Lower lobe of right lung (tissue), 2 donors: ENCODE data around the gene SNAP91. TPM values are rescaled to one million over a fixed set of nuclear protein-coding genes. Genes with fewer than 3 reads are reported as not detected.
A peak's percentile ranks its signal among the peaks of the same experiment; 100 is the strongest.

Experiments
- ATAC-seq, 2 donors: fragments of 200-7000 bp; cut with Tn5 transposase; one replicate each; pipeline ENCODE4 v1.9.1; 2020 to 2022; ENCODE audit warnings: mild to moderate bottlenecking in 2 of 2, moderate library complexity in 2 of 2
- DNase-seq: peaks from one replicate; pipeline ENCODE4 v3.0.0-alpha.2; 2020
- H3K27ac ChIP-seq: fragments of 200-600 bp; one replicate; pipeline ENCODE4 v1.8.0; 2022
- H3K27me3 ChIP-seq: fragments of 200-600 bp; one replicate; pipeline ENCODE4 v1.8.0; 2022; ENCODE audit warnings: low read depth
- H3K36me3 ChIP-seq: fragments of 200-600 bp; one replicate; pipeline ENCODE4 v1.8.0; 2022; ENCODE audit warnings: mild to moderate bottlenecking
- H3K4me1 ChIP-seq: fragments of 200-600 bp; one replicate; pipeline ENCODE4 v1.8.0; 2022
- H3K4me3 ChIP-seq: fragments of 200-600 bp; one replicate; pipeline ENCODE4 v1.8.0; 2022; ENCODE audit warnings: mild to moderate bottlenecking
- H3K9me3 ChIP-seq: fragments of 200-600 bp; one replicate; pipeline ENCODE4 v1.8.0; 2022
- intact Hi-C: fragments of 100-400 bp; cut with DNase I; formaldehyde crosslinking; loops from one replicate; pipeline ENCODE4 v1.11.0; 2022
- total RNA-seq: library from RNA; stranded (reverse); fragmentation: NEBNext Ultra II Directional; extraction: Animal tissue kit (Norgen Biotek cat#: 25700); gene quantifications from one replicate; pipeline ENCODE4 v1.2.1, GENCODE V29; 2021
- TF ChIP-seq, protein P1 (sequence below): fragments of 200-600 bp; IDR thresholded peaks from one replicate; pipeline ENCODE4 v1.8.0; 2022; ENCODE audit warnings: antibody characterized with exemption, mild to moderate bottlenecking
- donor health status: DM: no; HTN: yes; CAD: no; lungs with severe emphysema.

Gene SNAP91
- total RNA-seq, 1 donor from 2014 or later = not detected

DNA sequence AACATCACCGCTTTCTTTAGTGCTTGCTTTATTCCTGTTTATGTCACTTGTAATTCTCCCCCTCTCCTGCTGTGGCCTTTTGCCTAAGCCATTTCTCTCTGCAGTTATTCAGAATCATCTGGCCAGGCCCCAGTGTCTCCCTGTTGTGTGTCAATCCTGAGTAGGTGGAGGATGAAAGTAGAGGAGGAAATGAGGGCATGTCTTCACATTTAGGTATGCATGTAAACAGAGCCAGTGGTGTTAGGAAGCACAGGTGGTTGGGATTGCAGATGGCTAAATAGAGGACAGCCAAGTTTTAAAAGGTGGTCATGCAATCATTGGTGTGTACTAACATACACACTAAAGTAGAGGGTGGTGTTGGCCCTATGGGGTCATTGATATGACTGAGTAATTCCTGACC, 191.4 kb downstream of the SNAP91 start:
- H3K27me3 ChIP-seq = no peaks in the 10 kb centered on the region
- no peaks in the 10 kb centered on the region for H3K9me3 ChIP-seq
- H3K36me3 ChIP-seq = no peaks in the 10 kb centered on the region
- peaks cover 5% of the 10 kb centered on the region for H3K4me1 ChIP-seq
- H3K27ac ChIP-seq = no peak overlapping the region
- DNase-seq = no peak
- no peak for ATAC-seq
- intact Hi-C loops = no loop called here
- no peak overlapping the region for H3K4me3 ChIP-seq
- TF ChIP-seq, protein P1, sequence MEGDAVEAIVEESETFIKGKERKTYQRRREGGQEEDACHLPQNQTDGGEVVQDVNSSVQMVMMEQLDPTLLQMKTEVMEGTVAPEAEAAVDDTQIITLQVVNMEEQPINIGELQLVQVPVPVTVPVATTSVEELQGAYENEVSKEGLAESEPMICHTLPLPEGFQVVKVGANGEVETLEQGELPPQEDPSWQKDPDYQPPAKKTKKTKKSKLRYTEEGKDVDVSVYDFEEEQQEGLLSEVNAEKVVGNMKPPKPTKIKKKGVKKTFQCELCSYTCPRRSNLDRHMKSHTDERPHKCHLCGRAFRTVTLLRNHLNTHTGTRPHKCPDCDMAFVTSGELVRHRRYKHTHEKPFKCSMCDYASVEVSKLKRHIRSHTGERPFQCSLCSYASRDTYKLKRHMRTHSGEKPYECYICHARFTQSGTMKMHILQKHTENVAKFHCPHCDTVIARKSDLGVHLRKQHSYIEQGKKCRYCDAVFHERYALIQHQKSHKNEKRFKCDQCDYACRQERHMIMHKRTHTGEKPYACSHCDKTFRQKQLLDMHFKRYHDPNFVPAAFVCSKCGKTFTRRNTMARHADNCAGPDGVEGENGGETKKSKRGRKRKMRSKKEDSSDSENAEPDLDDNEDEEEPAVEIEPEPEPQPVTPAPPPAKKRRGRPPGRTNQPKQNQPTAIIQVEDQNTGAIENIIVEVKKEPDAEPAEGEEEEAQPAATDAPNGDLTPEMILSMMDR = no peak

DNA sequence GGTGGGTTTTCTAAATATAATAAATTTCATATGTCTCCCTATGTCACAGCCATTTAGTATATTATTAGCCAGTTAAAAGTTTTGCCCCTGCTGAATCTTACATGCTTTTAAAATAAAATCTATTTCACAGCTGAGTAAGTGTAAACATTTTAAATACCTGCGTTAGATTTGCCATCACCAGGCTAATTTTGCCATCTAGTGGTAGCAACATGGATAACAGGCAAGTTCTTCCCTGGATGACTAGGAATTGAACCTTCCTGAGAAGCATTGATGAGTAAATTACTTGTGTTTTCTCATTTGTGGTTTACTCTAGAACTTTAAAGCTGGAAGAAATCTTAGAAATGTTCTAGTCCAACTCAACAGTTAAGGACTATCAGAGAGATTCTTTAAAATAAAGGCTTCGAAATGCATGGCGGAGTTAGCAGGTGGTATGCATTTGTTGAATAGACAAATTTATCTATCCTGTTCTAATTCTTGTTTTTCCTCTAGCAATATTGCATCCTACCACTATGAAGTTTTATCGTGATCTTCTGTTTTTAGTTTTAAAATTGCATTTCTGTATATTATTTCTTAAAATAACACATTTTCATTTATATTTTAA, 193.9 kb downstream of the SNAP91 start:
- no peak for DNase-seq
- Histone ChIP-seq H3K9me3 (no peaks in the 10 kb centered on the region), H3K4me1 (peaks cover 6% of the 10 kb centered on the region), H3K36me3 (no peaks in the 10 kb centered on the region), H3K4me3 (no peak overlapping the region), H3K27ac (no peak overlapping the region), H3K27me3 (no peaks in the 10 kb centered on the region)
- intact Hi-C loops = loop anchor here (5.0 kb wide), 1 partner anchor 98 kb away; no protein-coding TSS in a partner anchor
- ATAC-seq = peak in 1 of 2 donors; percentile 39
- TF ChIP-seq, protein P1 = peak; percentile 78

- Histone ChIP-seq H3K27ac (no peak overlapping the region), H3K36me3 (no peaks in the 10 kb centered on the region), H3K27me3 (no peaks in the 10 kb centered on the region), H3K4me3 (no peak overlapping the region), H3K4me1 (peaks cover 6% of the 10 kb centered on the region), H3K9me3 (no peaks in the 10 kb centered on the region)
- intact Hi-C loops = loop anchor here (5.0 kb wide), 1 partner anchor 97 kb away; no protein-coding TSS in a partner anchor
- TF ChIP-seq, protein P1 = no peak
- ATAC-seq (no peak), DNase-seq (no peak)
These were observed 194.4 kb downstream of the SNAP91 start for GRCh38 chr6:83514466-83514865.

- peak within 1 kb of the TSS; percentile 49 for H3K4me3 ChIP-seq
- no peaks in the 10 kb centered on the region for H3K36me3 ChIP-seq
- no peak within 1 kb of the TSS for H3K27ac ChIP-seq
- intact Hi-C loops = loop anchor here (5.0 kb wide), 1 partner anchor 95 kb away; no protein-coding TSS in a partner anchor
- DNase-seq (peak; percentile 58), ATAC-seq (peak; percentile 89 to 94)
- no peaks in the 10 kb centered on the region for H3K27me3 ChIP-seq
- peaks cover 6% of the 10 kb centered on the region for H3K4me1 ChIP-seq
- H3K9me3 ChIP-seq = no peaks in the 10 kb centered on the region
- TF ChIP-seq, protein P1 = peak; percentile 68
These were observed 196.8 kb downstream of the SNAP91 start, which contains the start of gene PRSS35 for GRCh38 chr6:83511901-83512681. TSS of gene PRSS35 (plus strand) at chr6:83512534. CDS start at chr6:83523442, 10,908 bp downstream.

GRCh38 chr6:83511266-83511665, 197.6 kb downstream of the SNAP91 start:
- Histone ChIP-seq H3K9me3 (no peaks in the 10 kb centered on the region), H3K4me1 (peaks cover 6% of the 10 kb centered on the region), H3K27ac (no peak overlapping the region), H3K4me3 (no peak overlapping the region), H3K27me3 (no peaks in the 10 kb centered on the region), H3K36me3 (no peaks in the 10 kb centered on the region)
- intact Hi-C loops = loop anchor here (5.0 kb wide), 1 partner anchor 94 kb away; no protein-coding TSS in a partner anchor
- ATAC-seq (no peak), DNase-seq (no peak)
- TF ChIP-seq, protein P1 = no peak
